ENCODE data around the gene OS9.

The OS9 gene

DNA sequence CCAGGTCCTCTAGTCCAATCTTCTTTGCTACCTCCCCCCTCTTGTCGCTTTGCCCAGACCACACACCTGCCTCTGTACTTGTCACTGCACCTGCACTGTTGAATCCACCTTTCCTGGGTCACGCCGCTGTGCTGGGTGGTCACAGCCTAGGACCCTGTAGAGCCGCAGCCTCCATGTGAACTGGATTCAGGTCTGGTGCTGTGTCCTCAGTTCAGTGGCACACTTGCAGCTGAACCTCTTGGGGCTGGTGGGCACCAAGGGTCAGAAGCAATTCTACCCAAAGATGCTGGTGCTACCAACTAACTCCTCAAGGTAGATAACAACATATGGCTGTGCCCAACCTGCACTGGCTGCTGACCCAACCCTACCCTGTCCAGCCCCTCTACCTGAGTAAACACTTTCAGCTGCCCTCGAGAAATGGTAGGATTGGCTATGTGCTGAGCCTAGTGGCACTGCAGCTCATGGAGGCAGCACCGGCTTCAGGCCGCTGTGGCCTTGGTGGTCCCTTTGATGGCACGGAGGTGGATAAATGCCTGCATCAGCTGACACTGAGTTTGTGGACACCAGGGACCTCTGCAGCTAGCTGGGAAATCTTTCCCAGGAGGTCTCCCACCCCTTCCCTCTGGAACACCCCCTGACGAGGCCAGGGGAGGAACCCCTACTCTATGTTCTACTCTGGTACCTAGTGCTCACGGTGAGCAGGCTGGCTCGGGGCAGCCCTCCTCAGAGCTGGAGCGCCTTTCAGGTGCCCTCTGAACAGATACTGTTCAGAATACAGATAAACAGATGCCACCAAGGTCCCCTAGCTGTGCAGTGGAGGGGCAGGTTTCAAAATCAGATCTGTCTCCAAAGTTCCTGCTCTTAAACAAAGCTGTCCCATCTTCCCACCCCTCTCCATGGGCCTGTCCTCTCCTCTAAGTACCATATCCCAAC lies 30.3 kb downstream of the OS9 start:
- no peak for DNase-seq

DNA sequence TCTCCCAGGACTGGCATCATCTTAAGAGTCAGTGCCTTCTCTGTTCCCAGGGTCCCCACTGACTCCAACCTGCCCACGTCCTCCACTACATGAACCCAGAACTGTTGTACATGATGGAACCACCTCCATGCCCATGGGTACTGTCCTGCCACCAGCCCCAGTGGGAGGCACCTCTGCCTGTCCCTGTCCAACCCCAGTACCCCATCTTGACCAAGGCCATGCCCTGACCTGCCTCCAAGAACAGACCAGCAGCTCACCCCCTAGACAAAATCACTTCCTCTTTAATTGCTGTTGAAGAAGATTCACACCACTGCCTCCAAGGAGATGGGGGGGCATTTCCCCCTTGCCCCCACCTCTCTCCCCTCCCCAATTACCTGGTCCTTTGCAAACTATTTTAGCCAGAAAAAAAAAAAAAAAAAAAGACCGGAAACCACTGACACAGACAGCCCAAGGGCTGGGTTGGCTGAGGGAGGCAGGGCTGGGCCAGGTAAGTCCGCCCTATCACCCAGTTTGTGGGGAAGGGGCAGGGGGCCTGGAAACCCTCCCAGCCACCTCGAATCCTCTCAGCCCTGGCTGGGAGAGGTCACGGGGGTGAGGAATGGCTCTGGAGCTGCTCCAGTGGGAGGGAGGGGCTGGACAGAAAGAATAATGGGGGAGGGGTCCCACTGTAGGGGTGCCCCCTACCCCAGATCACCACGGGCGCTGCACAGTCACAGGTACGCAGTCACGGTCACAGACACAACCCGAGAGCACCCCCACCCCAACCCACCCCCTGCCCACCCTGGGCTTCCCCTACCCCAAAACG lies 31.2 kb downstream of the OS9 start:
- no peak for DNase-seq

DNA sequence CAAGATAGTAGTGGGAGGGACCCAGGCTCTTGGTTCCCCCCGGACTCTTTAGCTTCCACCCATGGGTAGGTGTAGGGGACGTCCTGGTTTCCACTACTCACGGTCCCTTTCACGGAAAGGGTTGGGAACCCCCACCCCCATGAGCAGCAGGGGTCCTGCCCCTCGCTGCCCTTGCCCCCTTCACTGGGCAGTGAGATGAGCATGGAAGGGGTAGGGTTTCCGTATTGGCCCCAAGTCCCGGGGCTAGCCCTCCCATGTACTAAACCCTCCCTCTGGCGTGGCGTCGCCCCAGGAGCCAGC lies 31.9 kb downstream of the OS9 start:
- no peak for DNase-seq

DNA sequence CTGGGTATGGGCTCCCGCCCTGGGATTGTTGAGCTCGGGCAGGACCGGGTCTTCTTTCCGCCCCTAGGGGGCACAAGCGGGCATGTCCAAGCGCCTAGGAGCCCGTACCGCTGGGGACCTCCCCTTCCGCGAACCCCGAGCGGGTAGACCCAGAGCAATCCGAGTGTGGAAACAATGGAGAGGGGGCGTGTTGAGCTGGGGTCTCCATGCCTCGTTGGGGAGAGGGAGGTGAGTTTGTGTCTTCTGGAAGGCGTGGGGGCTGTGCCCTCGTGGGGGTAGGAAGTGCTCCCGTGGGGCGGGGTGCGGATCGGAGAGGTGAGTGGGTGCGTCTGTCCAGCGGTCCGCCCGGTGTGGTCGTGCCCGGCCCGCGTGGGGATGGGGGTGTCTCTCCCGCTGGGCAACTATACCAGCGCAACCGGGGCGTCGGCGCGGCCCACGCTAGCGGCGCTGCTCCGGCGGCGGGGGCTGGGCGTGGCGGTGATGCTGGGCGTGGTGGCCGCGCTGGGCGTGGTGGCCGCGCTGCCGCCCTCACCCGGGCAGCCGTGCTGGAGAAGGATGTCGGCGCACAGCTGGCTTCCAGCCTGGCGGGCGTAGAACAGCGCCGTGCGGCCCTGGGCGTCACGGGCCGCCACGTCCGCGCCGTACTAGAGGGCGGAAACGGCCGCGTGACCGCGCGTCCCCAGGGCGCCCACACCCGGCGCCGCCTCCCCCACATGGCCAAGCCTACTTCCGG lies 32.4 kb downstream of the OS9 start:
- peak; percentile 42 for DNase-seq

DNA sequence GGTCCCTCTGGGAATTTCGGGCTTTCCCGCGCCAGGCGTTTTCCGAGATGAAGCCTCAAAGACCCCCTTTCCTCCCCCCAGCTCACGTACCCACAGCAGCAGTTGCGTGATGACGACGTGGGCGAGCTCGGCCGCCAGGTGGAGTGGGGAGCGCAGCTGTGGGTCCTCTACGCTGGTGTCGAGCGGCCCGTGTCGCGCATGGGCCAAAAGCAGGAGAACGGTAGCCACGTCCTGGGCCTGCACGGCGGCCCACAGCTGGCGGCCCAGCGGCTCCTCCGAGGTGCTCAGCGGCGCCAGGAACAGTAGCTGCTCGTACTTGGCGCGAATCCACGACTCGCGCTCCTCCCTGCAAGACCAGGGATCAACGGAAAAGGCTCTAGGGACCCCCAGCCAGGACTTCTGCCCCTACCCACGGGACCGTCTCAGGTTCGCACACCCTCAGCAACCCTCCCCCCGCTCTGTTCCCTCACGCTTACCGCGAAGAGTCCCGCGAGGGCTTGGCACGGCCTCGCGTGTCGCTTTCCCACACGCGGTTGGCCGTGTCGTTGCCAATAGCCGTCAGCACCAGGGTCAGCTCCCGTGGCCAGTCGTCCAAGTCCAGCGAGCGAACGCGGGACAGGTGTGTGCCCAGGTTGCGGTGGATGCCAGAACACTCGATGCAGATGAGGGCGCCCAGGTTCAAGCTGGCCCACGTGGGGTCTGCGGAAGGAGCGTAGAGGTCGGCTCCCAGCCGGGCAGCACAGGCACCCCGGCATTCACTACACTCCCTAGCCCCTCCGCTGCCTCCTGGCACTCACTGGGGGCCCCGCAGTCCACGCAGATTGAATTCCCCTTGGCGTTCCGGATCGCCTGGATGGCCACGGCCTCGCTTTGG lies 33.2 kb downstream of the OS9 start:
- DNase-seq: no peak

DNA sequence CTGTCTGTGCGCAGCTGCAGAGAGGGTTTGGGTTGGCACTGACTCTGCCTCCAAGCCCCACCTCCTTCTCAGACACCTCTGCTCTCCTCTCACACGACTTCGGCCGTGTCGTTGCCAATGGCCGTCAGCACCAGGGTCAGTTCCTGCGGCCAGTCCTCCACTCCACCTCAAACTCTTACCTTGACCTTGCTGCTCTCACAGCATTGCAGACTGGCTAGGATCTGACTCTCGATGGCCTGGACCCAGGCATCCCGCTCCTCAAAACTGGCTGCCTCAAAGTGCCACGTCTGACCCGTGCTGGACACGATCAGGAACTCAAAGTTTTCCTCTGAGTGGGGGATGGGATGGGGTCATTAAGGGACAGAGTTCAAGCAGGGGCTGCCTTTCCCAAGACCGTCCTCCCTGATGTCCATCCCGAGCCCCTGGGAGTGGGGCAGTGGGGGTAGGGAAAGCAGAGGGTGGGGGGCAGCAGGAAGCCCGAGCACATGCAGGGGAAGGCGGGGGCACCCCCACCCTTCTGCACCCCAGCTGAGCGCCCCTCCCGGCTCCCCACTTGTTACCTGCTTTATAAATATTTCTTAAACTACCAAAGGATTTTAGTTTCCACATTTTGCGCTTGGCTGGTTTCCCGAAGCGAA lies 33.9 kb downstream of the OS9 start:
- DNase-seq: no peak

DNA sequence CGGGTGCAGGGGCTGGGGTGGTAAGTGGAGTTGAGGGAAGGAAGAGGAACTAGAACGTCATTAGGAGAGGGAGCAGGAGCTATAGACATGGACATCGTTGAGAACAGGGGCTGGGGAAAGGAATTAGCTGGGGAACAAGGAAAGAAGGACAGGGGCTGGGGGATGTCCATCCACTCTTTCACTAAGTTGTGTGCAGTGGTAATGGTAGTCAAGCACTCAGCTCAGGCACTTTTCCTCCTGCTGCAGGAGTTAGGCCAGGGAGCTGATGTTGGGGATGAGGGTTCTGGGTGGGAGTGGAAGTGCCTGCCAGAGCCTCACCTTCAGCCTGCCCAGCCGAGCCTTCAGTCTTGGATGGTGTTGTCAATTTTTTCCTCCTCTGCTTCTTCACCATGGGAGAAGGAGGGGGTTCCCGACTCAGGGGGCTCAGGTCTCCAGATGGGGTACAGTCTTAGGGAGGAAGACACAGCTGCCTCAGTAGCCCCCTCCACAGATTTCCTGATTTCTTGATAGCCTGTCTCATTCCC lies 35.5 kb downstream of the OS9 start:
- no peak for DNase-seq

DNA sequence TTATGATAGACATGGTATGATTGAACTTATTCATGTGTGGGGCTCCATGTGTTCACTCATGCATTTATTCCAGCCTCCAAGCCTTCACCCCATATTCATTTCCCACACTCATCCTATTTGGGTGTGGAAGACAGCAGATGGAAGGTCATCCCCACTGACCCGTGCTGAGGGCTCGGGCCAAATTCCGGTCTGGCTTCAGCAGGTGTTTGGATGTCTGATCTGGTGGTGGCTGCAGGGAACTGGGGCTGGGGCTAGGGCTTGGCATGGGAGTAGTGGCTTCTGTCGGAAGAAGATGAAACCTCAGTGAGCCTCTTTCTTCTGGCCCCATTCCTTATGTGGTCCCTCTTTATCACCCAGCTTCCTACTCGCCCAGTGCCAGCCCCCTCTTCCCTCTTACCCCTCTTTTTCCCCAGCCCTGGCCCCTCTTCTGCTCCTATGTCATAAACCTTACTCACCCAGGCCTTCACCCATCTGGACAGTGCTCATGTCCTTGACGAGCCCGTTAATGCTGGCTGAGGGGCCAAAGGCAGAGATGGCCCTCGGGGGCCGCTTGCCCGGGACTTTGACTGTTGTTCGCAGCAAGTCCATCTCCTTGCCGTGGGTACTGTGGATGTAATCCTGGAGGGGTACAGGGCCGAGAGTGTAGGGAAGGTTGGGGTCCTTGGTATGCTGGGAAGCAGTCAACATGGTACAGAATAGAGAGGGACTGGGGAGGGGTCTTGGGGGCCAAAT lies 36.6 kb downstream of the OS9 start:
- DNase-seq: no peak

DNA sequence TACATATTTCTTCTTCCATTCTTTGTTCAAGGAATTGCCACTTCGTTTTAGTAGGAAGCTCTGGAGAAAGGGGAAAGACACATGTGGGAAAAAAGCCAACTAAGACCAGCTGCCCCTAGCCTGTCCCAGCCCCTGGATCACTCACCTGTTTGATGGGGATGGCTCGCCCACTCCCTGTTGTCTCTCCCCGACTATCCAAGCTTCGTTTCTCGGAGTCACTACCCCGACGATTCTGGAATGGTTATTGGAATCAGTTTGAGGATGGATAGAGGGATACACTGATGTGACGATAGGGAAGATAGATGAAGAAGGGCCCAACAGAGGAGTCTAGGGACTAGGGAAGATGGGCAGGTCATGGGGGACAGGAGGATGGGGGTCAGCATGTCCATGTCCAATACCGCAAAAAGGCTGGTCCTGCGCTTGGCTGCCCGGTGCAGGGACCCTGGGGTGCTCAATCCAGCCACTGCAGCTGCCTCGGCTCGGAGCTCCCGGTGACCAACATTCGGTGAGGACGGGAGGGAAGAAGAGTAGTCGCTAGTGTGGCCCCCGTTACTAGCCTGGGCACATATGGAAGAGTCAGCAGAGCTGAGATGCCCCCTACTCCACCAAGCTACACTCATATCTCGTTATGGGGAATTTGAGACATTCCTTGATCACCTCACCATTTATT lies 37.6 kb downstream of the OS9 start:
- no peak for DNase-seq

DNA sequence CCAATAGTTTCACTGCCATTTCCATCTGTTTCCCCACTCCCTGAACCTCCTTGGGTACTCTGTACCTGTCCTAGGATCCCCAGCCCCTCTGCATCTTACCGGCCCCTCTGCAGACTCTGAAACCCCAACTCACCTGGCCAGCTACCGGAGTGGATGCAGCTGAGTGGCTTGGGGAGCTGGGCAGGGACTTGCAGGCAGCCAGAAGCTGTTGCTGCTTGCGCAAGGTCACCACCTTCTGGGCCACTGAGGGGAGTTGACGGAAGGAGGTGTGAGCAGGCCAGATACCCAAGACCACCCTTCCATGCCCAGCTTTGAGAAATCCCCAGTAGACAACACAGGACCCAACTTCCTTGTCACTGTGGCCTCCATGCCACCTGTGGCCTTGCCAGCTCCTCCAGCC lies 38.3 kb downstream of the OS9 start:
- no peak for DNase-seq

DNA sequence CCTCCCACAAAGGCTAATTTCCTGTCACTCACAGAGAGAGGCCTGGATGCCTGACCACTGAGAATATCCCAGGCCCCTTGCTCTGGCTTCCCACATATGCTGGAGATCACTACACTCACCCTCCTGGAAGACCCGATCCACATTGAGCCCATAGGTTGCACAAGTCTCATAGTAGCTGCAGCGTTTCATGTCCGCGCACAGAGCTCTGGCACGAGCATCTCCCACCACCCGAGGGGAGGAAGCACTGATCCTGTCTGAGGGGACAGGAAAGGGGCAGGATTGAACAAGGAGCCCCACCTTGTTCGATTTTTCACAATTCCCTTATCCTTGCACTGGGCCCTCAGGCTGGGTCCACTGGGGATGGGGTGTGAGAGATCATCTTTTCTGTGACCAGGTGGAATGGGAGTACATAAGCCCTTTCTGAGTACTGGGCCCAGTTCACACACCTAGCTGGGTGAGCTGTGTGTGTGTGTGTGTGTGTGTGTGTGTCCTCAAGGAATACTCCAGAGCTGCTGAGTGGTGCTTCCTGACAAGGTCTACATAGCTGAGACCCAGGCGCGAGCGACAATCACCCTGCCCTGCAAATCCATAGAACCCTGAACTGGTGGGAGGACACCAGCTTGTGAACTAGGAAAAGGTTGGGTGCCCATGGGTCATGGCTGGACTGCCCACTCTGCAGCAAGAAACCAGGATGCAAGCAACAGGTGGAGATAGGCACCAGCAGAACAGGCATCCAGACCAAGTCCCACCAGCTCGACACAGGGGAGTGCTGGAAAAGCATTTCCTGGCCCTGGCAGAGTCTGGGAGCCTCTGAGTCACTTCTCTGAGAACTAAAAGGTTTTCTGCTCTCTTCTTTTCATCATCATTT lies 39.0 kb downstream of the OS9 start:
- no peak for DNase-seq

DNA sequence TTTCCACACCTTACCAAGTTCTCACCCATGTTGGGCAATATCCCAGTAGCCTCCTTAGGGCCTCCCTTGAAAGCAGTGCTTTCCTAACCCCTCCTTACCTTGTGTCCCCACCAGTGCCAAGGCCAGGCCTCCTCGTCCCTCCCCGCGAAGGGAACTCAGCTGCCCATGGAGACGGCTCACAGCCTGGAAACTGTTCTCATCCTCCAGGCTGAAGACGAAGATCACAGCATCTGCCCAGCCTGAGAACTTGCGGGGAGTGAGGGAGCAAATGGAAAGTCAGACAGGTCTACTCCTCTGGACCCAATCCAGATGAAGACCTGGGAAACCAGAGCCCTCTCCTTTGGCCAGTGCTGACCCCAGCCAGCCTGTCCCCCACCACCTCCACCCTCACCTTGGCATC lies 40.0 kb downstream of the OS9 start:
- no peak for DNase-seq

DNA sequence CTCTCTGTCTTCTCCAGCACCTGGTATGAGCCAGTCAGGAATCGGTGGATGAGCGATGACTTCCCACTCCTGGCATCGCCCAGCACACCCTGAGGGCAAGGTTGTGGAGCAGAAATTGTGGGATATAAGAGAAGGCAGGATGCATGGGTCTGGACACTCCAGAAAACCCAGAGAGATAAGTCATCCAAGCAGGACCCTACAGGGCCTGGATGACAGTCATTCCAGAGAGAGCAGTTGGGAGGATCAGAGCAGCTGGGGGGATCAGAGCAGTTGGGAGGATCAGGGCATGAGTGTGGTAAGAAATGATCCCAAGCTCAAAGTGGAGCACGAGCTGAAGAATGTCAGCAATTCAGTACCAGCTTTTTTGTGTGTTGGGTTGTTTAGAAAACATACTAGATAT lies 40.7 kb downstream of the OS9 start:
- DNase-seq: no peak

DNA sequence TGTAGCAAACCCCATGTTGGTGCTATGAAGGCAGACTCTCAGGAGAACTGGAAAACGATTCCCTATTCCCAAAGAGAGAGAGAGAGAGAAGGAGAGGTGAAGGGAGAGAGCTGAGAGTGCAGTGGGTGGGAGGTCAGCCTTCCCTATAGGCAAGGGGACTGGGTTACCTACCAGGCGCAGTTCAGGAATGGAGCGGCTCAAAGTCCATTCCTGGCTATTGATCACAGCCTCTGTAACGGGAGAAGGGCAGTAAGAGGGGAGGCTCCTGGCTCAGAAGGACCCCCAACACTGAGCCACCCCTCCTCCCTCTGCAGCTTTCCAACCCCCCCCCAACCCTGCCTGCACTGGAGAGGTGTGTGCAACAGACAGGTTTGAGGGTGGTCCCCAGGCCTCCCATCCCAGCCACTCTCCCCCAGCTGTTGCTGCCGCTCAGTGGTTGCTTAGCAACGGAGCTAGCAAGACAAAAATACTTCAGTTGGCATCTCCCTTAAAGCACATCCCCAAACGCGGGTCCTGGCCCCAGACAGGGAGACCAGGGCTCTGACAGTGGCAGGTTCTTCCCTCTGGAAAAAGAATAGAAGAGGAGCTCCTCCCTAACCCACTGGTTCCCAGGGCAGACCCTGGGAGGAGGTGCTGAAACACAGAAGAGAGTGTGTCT lies 41.4 kb downstream of the OS9 start:
- DNase-seq: no peak

DNA sequence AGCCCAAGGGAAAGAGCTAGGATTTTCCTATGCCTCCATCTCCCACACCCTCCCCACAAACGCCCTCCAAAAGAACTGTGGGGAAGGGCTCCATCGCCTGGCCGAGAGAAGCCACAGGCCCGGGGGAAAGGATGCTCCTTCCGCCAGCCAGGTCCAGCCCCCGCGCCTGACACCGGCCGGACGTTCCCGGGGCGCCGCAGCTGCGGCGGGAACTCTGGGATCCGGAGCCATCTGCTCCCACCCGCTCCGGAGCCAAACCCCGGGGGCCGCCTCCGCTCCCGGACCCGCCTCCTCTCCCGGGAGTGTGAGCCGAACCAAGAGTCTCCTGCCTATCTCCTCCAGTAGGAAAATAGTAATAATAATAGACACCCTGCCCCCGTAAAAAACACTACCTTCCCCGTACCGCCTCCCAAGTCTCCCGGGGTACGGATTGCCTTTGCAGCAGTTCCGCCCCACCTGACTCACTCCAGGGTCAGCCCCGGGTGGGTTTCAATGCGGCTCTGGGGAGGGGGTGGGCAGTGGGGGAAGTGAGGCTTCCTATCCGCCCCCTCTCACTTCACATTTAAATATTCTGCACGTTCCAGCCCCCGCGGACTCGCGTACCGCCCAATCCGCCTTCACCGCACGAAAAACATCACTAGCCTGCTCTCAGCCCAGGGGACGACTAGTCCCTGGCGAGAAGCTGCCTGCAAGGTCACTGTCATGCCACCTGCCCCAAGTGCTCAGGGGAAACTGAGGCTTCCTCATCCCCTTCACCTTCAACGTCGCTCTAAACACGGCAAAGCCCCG lies 42.2 kb downstream of the OS9 start:
- DNase-seq: no peak

DNA sequence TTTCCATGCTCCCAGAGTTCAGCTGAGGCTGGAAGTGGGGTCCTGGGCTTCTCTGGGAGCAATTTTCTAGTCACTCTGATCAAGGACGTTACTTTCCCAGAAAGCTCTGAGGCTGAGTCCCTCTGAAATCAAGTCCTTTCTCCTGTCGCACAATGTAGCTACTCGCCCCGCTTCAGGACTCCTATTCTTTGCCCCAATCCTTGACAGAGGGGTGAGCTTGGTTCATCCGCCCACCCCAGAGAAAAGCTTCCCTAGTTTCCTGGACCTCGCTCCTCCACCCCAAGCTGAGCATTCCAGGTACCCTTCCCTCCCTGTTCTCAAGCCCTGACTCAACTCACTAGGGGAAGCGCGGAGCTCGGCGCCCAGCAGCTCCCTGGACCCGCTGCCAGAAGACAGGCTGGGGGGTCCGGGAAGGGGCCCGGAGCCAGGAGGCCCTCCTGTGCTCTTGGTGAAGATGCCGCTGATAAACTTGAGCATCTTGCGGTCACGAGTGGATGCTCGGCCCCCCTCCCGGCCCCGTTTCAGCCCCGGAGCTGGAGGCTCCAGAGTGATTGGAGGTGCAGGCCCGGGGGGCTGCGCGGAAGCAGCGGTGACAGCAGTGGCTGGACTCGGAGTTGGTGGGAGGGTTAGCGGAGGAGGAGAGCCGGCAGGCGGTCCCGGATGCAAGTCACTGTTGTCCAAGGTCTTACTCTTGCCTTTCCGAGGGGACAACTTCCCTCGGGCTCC lies 43.0 kb downstream of the OS9 start:
- no peak for DNase-seq
